ENCODE measurements around the gene RABL6.

Gene RABL6

GRCh38 chr9:136806631-136807201 lies 1.0 kb upstream of the RABL6 start:
- Histone ChIP-seq H3K9me3 (no peaks in the 10 kb centered on the region), H3K36me3 (peaks cover 30% of the 10 kb centered on the region), H3K27me3 (no peaks in the 10 kb centered on the region), H3K4me3 (ENCODE audit: low read depth, low read length) (peak overlapping the region; percentile 67), H3K4me1 (no peaks in the 10 kb centered on the region; the same call in none of the 2 replicates)
- no peak for TF ChIP-seq CTCF (IDR thresholded peaks at IDR 0.05; ENCODE audit: low read depth, low read length)
- no peak for DNase-seq

- no peak for TF ChIP-seq CTCF (IDR thresholded peaks at IDR 0.05; ENCODE audit: low read depth, low read length)
- Histone ChIP-seq H3K36me3 (peaks cover 44% of the 10 kb centered on the region), H3K4me3 (ENCODE audit: low read depth, low read length) (peak overlapping the region; percentile 67), H3K4me1 (no peaks in the 10 kb centered on the region; the same call in none of the 2 replicates), H3K27me3 (no peaks in the 10 kb centered on the region), H3K9me3 (no peaks in the 10 kb centered on the region)
- peak; percentile 52 for DNase-seq
These were observed 492 bp downstream of the RABL6 start for GRCh38 chr9:136808075-136808805.

DNA sequence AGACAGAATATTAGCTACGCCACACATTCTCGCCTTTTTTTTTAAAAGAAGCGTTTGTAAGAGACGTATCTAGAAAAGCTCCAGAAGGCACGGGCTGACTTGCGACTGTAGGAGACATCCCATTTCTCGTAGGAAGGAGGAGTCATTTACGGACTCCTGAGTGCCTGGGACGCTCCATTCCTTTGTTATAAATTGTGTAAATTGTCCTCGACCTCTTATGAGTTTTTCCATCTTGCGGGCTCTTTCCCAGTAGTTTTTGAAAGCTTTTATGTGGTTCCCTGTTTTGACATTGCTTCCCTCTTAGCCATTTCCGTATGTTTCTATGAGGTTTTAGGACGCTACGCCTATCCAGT lies 1.0 kb downstream of the RABL6 start:
- Histone ChIP-seq H3K27me3 (no peaks in the 10 kb centered on the region), H3K4me3 (ENCODE audit: low read depth, low read length) (peak overlapping the region; percentile 67), H3K4me1 (no peaks in the 10 kb centered on the region; the same call in none of the 2 replicates), H3K36me3 (peaks cover 49% of the 10 kb centered on the region), H3K9me3 (no peaks in the 10 kb centered on the region)
- TF ChIP-seq CTCF (IDR thresholded peaks at IDR 0.05; ENCODE audit: low read depth, low read length): no peak
- no peak for DNase-seq

DNA sequence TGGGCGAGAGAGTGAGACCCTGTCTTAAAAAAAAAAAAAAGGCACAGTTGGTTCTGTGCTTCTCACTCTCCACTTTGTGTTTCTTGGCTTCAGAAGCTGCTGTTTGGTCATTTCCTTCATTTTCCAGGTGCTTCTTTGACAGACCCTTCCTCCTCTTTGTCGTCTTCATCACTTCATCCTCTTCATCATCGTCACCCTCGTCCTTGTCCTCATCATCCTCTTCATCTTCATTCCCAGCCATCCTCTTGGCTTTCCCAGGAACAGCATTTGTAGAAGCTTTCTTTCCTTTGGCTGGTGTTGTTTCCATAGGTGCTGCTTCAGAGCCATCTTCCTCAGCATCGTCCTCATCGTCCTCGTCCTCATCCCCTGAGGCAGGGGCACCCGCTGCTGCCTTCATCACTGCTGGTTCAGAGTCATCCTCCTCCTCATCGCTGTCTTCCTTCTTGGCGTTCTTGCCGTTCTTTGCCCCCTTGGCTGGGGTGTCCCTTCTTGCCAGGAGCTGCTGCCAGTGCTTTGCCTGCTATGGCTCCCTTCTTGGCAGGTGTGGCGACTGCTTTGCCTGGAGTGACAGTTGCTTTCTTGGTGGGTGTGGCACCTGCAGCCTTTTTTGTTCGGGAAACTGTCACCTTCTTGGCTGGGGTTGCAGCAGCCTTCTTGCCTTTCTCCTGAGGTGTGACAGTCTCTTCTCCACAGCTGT lies 7.1 kb downstream of the RABL6 start:
- no peak overlapping the region for H3K4me3 ChIP-seq (ENCODE audit: low read depth, low read length)
- no peaks in the 10 kb centered on the region for H3K27me3 ChIP-seq
- no peaks in the 10 kb centered on the region for H3K9me3 ChIP-seq
- DNase-seq: no peak
- peaks cover 86% of the 10 kb centered on the region for H3K36me3 ChIP-seq
- H3K4me1 ChIP-seq: no peaks in the 10 kb centered on the region; the same call in 1 of the 2 replicates
- no peak for TF ChIP-seq CTCF (IDR thresholded peaks at IDR 0.05; ENCODE audit: low read depth, low read length)

DNA sequence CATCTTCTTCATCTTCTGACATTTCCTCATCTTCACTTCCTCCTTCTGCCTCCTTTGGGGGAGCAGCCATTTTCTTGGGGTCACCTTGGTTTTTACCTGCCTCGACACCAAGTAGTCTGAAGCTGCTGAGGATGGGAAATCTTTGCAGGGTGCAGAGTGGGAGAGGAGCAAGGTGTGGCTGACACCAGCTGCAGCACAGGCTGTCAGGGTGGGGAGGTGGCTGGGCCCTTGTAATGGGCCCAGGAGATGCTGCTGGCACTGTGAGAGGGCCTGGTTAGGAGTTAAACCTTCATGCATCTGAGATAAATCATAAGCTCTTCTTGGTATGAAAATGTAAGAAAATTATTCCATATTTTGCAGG lies 7.7 kb downstream of the RABL6 start:
- no peak for DNase-seq
- no peak overlapping the region for H3K4me3 ChIP-seq (ENCODE audit: low read depth, low read length)
- no peaks in the 10 kb centered on the region for H3K27me3 ChIP-seq
- H3K4me1 ChIP-seq: no peaks in the 10 kb centered on the region; the same call in 1 of the 2 replicates
- TF ChIP-seq CTCF (IDR thresholded peaks at IDR 0.05; ENCODE audit: low read depth, low read length): no peak
- no peaks in the 10 kb centered on the region for H3K9me3 ChIP-seq
- peaks cover 83% of the 10 kb centered on the region for H3K36me3 ChIP-seq

Data from BE2C (cell line).